ENCODE data around the gene ATP2B3. TPM values are rescaled to one million over a fixed set of nuclear protein-coding genes. Genes with fewer than 3 reads are reported as not detected.

ATP2B3 gene
- total and polyA plus RNA-seq, 10 of the 15 experiments (the other 5 are each of a cell fraction or from before 2014, with no cell fraction given) = 0.01 TPM; not detected in 9

DNA sequence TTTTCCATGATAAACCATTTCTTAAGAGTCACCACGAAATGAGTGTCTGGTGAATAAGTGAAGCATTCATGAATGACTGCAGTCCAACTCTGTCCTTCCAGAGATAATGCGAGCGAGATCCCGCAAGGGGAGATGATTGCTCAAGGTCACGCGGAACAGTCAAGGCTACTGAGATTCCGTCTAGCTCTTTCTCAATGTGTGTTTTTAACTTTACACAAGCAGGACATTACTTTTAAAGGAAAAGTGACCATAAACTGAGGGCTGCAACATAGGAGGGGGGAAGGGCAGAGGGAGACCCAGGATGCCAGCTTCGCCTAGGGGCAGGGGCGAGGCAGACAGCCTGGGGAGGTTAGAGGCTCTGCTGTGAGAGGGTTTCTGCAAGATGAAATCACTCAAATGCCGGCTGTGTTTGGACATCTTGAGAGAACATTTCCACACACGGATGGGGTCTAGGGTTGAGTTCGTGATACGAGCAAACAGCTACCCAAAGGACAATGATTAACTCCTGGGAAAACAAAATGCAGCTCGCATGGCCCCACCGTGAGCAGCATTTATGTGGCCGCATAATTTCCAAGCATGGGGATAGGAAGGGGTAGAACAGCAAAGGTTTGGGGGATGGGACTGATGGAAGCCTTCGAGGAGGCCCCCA is 105.3 kb downstream of the ATP2B3 start:
- H3K27ac ChIP-seq (ENCODE audit: control insufficient read depth, insufficient read depth) = no peak overlapping the region
- RAD21 ChIA-PET (ENCODE audit: unreplicated experiment) = no interaction called here

More for the DNA sequence above, 105.3 kb downstream of the ATP2B3 start:
- Histone ChIP-seq H3K79me2 (ENCODE audit: control insufficient read depth, insufficient read depth, low read length) (no peaks in the 10 kb centered on the region), H3K4me2 (ENCODE audit: control insufficient read depth, insufficient read depth) (no peak overlapping the region), H3K36me3 (ENCODE audit: control insufficient read depth in 2 of 2, insufficient read depth in 2 of 2, low read length in 1 of 2) (no peaks in the 10 kb centered on the region), H3K9me3 (replicated peaks; ENCODE audit: control insufficient read depth, insufficient read depth, low read length) (no peaks in the 10 kb centered on the region; the same call in 2 of the 3 replicates), H3K4me3 (no peak overlapping the region), H3K9ac (ENCODE audit: control insufficient read depth, insufficient read depth, low read length) (no peak overlapping the region), H3K4me1 (ENCODE audit: control insufficient read depth, insufficient read depth, low read length) (no peaks in the 10 kb centered on the region), H4K20me1 (ENCODE audit: control insufficient read depth, insufficient read depth) (no peaks in the 10 kb centered on the region), H3K27me3 (replicated peaks in 1 of 2; ENCODE audit: control insufficient read depth in 2 of 2, insufficient read depth in 2 of 2, low read length in 1 of 2) (no peaks in the 10 kb centered on the region; a peak in 3 of 4 replicates), H2AFZ (ENCODE audit: control insufficient read depth, low read depth, low read length) (no peak overlapping the region)
- ATAC-seq (no peak), DNase-seq (ENCODE audit: low read depth, low spot score) (no peak), FAIRE-seq (no peak)
- CTCF ChIA-PET = no interaction called here
- POLR2A ChIA-PET = no interaction called here
- TF ChIP-seq BACH1 (IDR thresholded peaks at IDR 0.05; ENCODE audit: borderline replicate concordance) (no peak), PML (IDR thresholded peaks at IDR 0.05; ENCODE audit: low read length) (no peak), WRNIP1 (IDR thresholded peaks at IDR 0.05; ENCODE audit: borderline replicate concordance, low read depth, low read length) (no peak), KAT2A (conservative IDR thresholded peaks at IDR 0.05; ENCODE audit: control insufficient read depth, low read depth, low read length) (no peak), ATF7 (IDR thresholded peaks at IDR 0.05; ENCODE audit: low read depth) (no peak), MEF2A (IDR thresholded peaks at IDR 0.05; ENCODE audit: insufficient read depth, low read depth, low read length) (no peak), BCL11A (IDR thresholded peaks at IDR 0.05; ENCODE audit: low read depth, low read length) (no peak), MAX (IDR thresholded peaks at IDR 0.05; ENCODE audit: low read depth, low read length) (no peak), NR2C1 (IDR thresholded peaks at IDR 0.05) (no peak), MTA3 (IDR thresholded peaks at IDR 0.05; ENCODE audit: borderline replicate concordance, low read length) (no peak), POLR2A (IDR thresholded peaks at IDR 0.05; ENCODE audit: low read depth, low read length) (no peak), CHD4 (IDR thresholded peaks at IDR 0.05) (no peak), SUPT20H (IDR thresholded peaks at IDR 0.05; ENCODE audit: borderline replicate concordance, control insufficient read depth, low read depth, low read length) (no peak)
- TF ChIP-seq, protein P1, sequence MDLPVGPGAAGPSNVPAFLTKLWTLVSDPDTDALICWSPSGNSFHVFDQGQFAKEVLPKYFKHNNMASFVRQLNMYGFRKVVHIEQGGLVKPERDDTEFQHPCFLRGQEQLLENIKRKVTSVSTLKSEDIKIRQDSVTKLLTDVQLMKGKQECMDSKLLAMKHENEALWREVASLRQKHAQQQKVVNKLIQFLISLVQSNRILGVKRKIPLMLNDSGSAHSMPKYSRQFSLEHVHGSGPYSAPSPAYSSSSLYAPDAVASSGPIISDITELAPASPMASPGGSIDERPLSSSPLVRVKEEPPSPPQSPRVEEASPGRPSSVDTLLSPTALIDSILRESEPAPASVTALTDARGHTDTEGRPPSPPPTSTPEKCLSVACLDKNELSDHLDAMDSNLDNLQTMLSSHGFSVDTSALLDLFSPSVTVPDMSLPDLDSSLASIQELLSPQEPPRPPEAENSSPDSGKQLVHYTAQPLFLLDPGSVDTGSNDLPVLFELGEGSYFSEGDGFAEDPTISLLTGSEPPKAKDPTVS (IDR thresholded peaks at IDR 0.05; ENCODE audit: low read depth, low read length) = no peak
- TF ChIP-seq, protein P2, sequence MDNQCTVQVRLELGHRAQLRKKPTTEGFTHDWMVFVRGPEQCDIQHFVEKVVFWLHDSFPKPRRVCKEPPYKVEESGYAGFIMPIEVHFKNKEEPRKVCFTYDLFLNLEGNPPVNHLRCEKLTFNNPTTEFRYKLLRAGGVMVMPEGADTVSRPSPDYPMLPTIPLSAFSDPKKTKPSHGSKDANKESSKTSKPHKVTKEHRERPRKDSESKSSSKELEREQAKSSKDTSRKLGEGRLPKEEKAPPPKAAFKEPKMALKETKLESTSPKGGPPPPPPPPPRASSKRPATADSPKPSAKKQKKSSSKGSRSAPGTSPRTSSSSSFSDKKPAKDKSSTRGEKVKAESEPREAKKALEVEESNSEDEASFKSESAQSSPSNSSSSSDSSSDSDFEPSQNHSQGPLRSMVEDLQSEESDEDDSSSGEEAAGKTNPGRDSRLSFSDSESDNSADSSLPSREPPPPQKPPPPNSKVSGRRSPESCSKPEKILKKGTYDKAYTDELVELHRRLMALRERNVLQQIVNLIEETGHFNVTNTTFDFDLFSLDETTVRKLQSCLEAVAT (IDR thresholded peaks at IDR 0.05) = no peak
- TF ChIP-seq, protein P3, sequence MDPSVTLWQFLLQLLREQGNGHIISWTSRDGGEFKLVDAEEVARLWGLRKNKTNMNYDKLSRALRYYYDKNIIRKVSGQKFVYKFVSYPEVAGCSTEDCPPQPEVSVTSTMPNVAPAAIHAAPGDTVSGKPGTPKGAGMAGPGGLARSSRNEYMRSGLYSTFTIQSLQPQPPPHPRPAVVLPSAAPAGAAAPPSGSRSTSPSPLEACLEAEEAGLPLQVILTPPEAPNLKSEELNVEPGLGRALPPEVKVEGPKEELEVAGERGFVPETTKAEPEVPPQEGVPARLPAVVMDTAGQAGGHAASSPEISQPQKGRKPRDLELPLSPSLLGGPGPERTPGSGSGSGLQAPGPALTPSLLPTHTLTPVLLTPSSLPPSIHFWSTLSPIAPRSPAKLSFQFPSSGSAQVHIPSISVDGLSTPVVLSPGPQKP (IDR thresholded peaks at IDR 0.05; ENCODE audit: low read depth, low read length) = no peak
- BruUV-seq (replicated peaks) = no TSS peak
- 67% methylated on average over 17 of the region's 17 CpGs for WGBS (ENCODE audit: insufficient coverage, insufficient replicate concordance, low lambda C conversion rate, missing lambda C conversion rate)
- in situ Hi-C loops (cut with MboI) (no loop called here), intact Hi-C loops (cut with micrococcal nuclease; ENCODE audit: unreplicated experiment) (no loop called here)
- SMC1A ChIA-PET (ENCODE audit: uncharacterized antibody, unreplicated experiment) = no interaction called here

Measured in GM12878 (cell line).